ENCODE measurements around the gene MAGIX.

DNA sequence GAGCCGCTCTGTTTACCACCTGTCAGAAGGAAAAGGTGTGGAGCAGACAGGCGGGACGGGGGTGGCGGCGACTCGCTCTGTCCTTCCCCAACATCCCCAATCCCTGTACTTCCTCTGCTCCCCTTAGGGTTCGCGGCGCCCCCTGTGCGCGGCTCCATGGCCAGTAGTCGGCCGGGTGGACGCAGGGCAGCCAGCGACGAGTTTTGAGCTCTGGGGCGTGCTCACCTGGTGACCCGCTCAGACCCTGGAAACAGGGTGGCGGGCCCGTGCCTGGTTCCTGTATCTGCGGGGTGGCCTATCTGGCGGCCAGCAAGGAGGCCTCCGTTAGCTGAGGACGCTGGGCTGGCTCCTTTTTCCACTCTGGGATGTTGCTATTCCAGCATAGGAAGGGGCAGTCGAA is 5.4 kb upstream of the MAGIX start:
- TF ChIP-seq, protein P1, sequence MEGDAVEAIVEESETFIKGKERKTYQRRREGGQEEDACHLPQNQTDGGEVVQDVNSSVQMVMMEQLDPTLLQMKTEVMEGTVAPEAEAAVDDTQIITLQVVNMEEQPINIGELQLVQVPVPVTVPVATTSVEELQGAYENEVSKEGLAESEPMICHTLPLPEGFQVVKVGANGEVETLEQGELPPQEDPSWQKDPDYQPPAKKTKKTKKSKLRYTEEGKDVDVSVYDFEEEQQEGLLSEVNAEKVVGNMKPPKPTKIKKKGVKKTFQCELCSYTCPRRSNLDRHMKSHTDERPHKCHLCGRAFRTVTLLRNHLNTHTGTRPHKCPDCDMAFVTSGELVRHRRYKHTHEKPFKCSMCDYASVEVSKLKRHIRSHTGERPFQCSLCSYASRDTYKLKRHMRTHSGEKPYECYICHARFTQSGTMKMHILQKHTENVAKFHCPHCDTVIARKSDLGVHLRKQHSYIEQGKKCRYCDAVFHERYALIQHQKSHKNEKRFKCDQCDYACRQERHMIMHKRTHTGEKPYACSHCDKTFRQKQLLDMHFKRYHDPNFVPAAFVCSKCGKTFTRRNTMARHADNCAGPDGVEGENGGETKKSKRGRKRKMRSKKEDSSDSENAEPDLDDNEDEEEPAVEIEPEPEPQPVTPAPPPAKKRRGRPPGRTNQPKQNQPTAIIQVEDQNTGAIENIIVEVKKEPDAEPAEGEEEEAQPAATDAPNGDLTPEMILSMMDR (IDR thresholded peaks at IDR 0.05; ENCODE audit: poor library complexity), result no peak
- TF ChIP-seq EZH2 (IDR thresholded peaks at IDR 0.05; ENCODE audit: borderline replicate concordance), result no peak
- TF ChIP-seq EZH2phosphoT487 (IDR thresholded peaks at IDR 0.05; ENCODE audit: low read depth, severe bottlenecking, unreplicated experiment), result no peak

Measured in hepatocyte (in vitro differentiated cells).